ENCODE measurements around the gene PHLDB3. TPM values are rescaled to one million over a fixed set of nuclear protein-coding genes. Genes with fewer than 3 reads are reported as not detected.

Gene PHLDB3
- total RNA-seq, 4 donors from 2014 or later, result 1.9 to 5.7 (median 3.5) TPM

DNA sequence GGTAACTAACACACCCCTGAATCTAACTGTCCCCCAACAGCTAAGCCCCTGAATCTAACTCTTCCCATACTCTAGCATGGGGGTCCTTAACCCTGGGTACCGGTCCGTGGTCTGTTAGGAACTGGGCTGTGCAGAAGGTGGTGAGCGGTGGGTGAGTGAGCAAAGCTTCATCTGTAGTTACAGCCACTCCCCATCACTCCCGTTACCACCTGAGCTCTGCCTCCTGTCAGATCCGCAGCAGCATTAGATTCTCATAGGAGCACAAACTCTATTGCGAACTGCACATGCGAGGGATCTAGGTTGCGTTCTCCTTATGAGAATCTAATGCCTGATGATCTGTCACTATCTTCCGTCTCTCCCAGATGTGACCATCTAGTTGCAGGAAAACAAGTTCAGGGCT lies 6.2 kb upstream of the PHLDB3 start:
- TF ChIP-seq, protein P1, sequence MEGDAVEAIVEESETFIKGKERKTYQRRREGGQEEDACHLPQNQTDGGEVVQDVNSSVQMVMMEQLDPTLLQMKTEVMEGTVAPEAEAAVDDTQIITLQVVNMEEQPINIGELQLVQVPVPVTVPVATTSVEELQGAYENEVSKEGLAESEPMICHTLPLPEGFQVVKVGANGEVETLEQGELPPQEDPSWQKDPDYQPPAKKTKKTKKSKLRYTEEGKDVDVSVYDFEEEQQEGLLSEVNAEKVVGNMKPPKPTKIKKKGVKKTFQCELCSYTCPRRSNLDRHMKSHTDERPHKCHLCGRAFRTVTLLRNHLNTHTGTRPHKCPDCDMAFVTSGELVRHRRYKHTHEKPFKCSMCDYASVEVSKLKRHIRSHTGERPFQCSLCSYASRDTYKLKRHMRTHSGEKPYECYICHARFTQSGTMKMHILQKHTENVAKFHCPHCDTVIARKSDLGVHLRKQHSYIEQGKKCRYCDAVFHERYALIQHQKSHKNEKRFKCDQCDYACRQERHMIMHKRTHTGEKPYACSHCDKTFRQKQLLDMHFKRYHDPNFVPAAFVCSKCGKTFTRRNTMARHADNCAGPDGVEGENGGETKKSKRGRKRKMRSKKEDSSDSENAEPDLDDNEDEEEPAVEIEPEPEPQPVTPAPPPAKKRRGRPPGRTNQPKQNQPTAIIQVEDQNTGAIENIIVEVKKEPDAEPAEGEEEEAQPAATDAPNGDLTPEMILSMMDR (IDR thresholded peaks at IDR 0.05; ENCODE audit: low read depth), result no peak

DNA sequence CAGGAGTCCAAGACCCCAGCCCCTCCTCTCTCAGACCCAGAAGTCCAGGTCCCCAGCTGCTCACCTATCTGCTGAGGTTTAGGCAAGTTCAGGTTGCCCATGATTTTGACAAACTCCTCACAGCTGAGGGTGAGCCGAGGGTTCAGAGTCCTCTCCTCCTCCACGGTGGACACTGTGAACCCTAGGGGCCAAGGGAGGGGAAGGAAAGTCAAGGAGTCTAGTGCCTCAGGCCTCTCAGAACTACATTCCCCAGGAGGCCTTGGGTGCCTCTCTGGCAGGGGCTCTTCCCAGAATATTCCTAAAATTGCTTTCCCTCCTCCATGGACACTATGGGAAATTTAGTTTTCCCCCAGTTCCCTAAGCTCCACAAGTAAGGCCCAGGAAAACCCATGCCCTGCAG lies 3.3 kb upstream of the PHLDB3 start:
- TF ChIP-seq, protein P1 (IDR thresholded peaks at IDR 0.05; ENCODE audit: low read depth), result no peak

DNA sequence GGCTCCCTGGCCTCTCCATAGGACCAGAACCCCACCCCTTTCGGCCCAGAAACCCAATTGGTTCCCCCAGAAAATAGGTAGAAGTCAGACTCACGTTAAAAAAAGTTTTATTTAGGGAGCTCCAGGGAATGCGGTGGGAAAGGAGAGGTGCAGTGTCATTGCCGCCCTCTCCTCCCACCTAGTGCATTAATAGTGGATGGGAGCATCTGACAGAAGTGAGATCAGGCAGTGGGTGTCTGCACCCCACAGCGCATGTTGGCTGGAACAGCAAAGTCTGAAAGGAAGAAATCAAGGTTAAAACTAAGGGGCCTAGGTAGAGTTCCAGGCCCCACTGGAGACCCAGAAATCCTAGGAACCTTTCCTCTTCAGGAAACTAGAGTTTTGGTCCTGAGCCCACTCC lies 2.1 kb upstream of the PHLDB3 start:
- TF ChIP-seq, protein P1 (IDR thresholded peaks at IDR 0.05; ENCODE audit: low read depth), result no peak

DNA sequence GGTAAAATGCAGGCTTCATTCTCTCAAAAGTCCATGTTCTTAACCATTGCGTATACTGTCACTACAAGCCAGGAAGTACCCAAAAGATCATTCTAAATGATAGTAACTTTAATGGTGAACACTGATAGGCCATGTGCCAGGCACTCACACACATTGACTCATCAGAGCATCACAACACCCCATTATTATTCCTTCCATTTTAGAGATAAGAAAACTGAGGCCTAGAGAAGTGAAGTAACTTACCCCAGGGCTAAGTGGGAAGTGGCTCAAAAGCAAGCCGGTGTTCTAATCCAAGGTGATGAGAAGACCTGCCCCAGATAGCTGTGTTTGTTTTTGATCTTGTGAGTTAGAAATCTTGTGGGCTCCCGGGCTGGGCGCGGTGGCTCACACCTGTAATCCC lies 1.4 kb upstream of the PHLDB3 start:
- TF ChIP-seq, protein P1 (IDR thresholded peaks at IDR 0.05; ENCODE audit: low read depth), result no peak

DNA sequence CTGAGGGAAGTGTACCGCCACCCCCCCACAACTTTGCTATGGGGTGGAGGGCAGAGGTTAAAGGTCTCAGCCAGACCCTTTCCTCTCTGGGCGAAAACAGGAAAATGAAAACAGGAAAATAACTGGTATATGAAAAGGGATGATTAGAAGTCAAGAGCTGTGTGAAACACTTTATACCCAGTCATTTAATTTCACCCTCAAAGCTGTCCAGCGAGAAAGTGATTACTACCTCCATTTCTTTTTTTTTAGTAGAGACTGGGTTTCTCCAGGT lies 575 bp upstream of the PHLDB3 start:
- TF ChIP-seq, protein P1 (IDR thresholded peaks at IDR 0.05; ENCODE audit: low read depth), result no peak

DNA sequence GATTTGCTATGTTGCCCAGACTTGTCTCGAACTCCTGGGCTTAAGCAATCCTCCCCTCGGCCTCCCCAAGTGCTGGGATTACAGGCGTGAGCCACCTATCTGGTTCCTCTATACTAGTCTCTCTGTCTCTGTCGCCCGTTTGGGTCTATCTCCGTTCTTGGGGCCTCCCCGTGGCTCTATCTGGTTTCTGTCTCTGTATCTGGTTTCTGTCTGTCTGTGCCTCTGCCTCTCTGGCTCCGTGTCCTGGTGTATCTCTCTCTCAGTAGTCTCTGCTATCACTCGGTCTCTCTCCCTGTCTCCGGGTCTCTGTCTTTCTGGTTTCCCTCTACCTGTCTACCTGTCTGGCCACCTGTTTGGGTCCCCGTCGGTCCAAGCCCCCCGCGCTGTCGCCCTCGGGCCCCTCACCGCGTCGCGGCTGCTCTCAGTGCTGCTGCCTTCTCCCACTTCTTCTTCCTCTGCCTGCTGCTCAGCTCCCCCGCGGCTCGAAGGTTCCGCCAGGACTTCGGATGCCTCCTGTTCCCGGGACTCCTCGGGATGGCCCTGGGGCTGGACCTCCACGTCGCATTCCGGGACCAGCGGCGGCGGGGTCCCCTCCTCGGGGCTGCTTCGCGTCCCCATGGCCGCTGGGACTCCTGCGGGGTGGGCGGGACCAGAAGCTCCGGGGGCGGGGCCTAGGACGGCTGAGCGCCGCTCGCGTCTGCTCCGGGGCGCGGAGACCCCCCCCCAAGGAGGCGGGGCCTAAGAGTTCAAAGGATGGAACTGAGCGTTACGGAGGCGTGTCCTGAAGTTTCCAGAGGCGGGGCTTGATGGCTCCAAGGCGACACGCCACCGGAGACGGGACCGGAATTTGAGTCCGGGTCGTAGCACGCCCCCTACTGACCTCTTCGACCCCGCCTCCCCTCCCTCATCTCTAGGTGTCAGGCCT lies 783 bp downstream of the PHLDB3 start:
- TF ChIP-seq, protein P1 (IDR thresholded peaks at IDR 0.05; ENCODE audit: low read depth), result no peak

DNA sequence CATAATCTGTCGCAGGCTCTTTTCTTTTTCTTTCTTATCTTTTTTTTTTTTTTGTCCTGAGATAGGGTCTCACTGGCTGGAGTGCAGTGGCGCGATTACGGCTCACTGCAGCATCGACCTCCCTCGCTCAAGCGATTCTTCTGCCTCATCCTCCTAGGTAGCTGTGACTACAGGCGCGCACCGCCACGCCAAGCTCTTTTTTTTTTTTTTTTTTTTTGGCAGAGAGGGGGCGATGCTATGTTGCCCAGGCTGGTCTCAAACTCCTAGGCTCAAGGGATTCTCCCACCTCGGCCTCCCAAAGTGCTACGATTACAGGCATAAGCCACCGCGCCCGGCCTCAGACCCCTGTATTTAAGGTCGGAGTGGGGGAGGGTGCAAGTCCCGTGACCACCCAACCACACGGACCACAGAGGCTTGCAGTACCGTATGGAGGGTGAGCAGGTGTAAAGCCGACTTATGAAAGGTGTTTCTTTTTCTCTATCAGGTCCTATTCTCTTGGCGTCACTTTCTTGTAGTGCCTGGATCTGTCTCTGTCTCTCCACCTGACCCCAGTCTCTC lies 2.0 kb downstream of the PHLDB3 start:
- TF ChIP-seq, protein P1 (IDR thresholded peaks at IDR 0.05; ENCODE audit: low read depth), result no peak
